Neutrophil (primary cell): ENCODE results near the gene TFR2.

Experiments
- H3K27ac ChIP-seq: fragments of 200-600 bp; sonication (generic); 2 replicates; pipeline ENCODE4 v1.5.1; 2016; ENCODE audit warnings: mild to moderate bottlenecking, moderate library complexity
- H3K27me3 ChIP-seq: fragments of 200-600 bp; sonication (generic); 2 replicates; pipeline ENCODE4 v1.6.0; 2016; ENCODE audit warnings: mild to moderate bottlenecking
- H3K36me3 ChIP-seq: fragments of 200-600 bp; sonication (generic); 2 replicates; pipeline ENCODE4 v1.5.1; 2017
- H3K4me1 ChIP-seq, 2 experiments: fragments of 200-600 bp in 1 of 2; sonication (generic) in 1 of 2; 1 replicate in 1 of 2; 2 replicates in 1 of 2; pipeline versions ENCODE4 v1.5.1 to v1.6.1; 2013 to 2016; ENCODE audit warnings: low read depth in 1 of 2, low read length in 1 of 2, mild to moderate bottlenecking in 1 of 2, moderate library complexity in 1 of 2; ENCODE audit not compliant: control insufficient read depth in 1 of 2, insufficient read depth in 1 of 2
- H3K4me3 ChIP-seq, 2 experiments: fragments of 200-600 bp in 1 of 2; sonication (generic) in 1 of 2; 1 replicate in 1 of 2; 2 replicates in 1 of 2; pipeline ENCODE4 v1.5.1; 2013 to 2016; ENCODE audit warnings: low read depth in 1 of 2, low read length in 1 of 2, mild to moderate bottlenecking in 1 of 2, moderate library complexity in 1 of 2
- H3K9me3 ChIP-seq: fragments of 200-600 bp; sonication (generic); 2 replicates; pipeline ENCODE4 v1.5.1; 2016
- TF ChIP-seq, protein P1 (sequence below): fragments of 200-600 bp; sonication (generic); IDR thresholded peaks from 2 replicates; pipeline ENCODE4 v1.5.1; 2016; ENCODE audit warnings: antibody characterized with exemption

The TFR2 gene

DNA sequence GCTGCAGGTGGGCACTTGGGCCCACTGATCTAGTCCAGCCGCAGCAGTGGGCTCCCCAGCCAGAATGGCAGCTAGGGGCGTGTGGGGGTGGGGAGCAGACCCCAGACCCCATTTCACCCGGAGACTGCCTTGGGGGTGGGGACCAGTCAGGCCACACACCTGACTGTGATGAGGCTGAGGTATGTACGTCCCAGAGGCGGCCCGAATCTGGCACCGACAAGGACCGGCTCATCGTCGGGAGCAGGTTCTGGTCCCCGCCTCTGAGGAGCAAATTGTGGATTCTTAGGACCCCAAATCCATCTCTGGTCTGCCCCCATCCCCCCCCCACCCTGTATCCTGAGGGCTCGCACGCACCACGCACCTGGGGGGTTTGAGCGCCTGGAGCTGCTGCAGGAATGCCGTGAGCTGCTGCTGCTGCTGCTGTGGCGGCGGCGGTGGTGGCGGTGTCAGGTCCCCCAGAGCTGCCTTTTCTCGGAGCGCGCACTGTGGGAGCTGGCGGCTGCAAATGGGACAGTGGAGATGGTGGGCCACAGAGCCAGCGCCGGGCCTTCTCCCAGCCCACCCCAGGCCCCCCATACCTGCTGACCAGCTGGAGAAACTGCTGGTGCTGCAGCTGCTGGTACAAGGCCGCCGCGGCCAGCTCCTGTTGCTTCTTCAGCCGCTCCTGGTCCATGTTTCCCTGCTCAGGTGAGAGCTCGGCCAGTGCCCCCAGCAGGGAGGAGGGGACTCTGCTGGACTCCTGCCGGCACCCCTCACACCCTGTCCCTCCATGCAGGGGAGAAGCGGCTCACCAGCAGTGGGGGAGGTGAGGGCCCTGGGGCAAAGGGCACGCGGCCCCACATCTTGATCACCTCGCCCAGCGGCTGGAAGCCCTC, 42.5 kb upstream of the TFR2 start:
- H3K27me3 ChIP-seq, result no peaks in the 10 kb centered on the region
- H3K27ac ChIP-seq, result peak overlapping the region; percentile 100
- H3K4me3 ChIP-seq, result no peak overlapping the region
- peaks cover 97% of the 10 kb centered on the region for H3K36me3 ChIP-seq
- H3K4me1 ChIP-seq, result peaks cover 16 to 18% of the 10 kb centered on the region in 2 experiments
- TF ChIP-seq, protein P1, sequence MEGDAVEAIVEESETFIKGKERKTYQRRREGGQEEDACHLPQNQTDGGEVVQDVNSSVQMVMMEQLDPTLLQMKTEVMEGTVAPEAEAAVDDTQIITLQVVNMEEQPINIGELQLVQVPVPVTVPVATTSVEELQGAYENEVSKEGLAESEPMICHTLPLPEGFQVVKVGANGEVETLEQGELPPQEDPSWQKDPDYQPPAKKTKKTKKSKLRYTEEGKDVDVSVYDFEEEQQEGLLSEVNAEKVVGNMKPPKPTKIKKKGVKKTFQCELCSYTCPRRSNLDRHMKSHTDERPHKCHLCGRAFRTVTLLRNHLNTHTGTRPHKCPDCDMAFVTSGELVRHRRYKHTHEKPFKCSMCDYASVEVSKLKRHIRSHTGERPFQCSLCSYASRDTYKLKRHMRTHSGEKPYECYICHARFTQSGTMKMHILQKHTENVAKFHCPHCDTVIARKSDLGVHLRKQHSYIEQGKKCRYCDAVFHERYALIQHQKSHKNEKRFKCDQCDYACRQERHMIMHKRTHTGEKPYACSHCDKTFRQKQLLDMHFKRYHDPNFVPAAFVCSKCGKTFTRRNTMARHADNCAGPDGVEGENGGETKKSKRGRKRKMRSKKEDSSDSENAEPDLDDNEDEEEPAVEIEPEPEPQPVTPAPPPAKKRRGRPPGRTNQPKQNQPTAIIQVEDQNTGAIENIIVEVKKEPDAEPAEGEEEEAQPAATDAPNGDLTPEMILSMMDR, result no peak
- H3K9me3 ChIP-seq, result no peaks in the 10 kb centered on the region

DNA sequence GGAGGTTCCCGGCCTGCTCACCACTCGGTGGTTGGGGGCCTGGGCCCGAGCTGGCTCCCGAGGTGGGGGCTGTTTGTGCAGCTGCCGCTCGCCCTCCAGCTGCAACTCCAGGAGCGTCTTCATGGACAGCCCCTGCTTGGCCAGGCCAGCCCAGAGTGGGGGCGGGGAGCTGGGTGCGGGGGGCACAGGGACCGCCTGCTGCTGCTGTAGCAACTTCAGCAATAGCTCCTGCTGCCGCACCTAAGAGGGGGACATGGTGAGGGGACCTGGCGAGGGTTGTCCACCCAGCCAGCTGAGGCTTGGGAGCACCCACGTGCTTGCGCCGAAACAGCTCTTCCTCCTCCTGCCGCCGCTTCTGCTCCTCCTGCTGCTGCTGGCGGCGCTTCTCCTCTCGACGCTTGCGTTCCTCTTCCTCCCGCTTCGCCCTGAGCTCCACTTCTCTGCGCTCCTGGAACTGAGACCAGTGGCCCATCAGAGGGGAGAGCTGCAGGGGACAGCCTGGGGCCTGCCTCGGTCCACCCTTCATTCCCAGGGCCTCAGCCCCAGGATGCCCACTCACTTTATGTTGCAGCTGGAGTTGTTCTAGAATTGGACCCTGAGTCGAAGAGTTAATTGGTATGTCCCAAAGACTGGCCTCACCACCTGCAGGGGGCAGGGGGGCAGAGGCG, 41.8 kb upstream of the TFR2 start:
- no peaks in the 10 kb centered on the region for H3K27me3 ChIP-seq
- H3K36me3 ChIP-seq, result peaks cover 98% of the 10 kb centered on the region
- peaks cover 6% of the 10 kb centered on the region for H3K9me3 ChIP-seq
- H3K4me3 ChIP-seq, result no peak overlapping the region
- peak overlapping the region; percentile 100 for H3K27ac ChIP-seq
- H3K4me1 ChIP-seq, result peaks cover 24 to 26% of the 10 kb centered on the region in 2 experiments
- TF ChIP-seq, protein P1, result no peak

DNA sequence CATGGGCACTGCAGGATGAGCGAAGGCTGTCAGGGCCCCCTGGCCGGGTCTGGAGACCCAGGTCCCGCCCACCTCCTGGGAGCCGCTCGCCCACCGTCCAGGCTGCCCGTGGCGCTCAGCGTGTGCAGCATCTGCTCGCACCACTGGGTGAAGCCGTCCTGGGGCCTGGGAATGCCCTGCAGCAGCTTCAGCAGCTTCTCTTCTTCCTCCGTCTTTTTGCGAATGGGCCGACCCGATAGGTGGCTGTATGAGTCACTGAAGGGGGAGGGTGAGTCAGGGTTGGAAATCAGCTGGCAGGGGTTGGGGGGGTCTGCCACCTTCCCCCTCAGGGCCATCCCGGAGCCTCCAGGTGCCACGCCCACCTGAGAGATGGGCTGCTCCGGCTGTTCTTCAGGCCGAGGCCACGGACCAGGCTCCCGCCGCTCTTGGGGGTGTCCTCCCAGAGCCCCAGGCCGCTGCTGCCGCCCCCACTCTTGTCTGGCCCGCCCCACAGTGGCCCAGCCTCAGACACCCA, 40.9 kb upstream of the TFR2 start:
- Histone ChIP-seq H3K27me3 (no peaks in the 10 kb centered on the region), H3K27ac (peak overlapping the region; percentile 100), H3K36me3 (peaks cover 98% of the 10 kb centered on the region), H3K4me3 (no peak overlapping the region), H3K9me3 (peaks cover 6% of the 10 kb centered on the region), H3K4me1 (peaks cover 32 to 34% of the 10 kb centered on the region in 2 experiments)
- TF ChIP-seq, protein P1, result no peak

DNA sequence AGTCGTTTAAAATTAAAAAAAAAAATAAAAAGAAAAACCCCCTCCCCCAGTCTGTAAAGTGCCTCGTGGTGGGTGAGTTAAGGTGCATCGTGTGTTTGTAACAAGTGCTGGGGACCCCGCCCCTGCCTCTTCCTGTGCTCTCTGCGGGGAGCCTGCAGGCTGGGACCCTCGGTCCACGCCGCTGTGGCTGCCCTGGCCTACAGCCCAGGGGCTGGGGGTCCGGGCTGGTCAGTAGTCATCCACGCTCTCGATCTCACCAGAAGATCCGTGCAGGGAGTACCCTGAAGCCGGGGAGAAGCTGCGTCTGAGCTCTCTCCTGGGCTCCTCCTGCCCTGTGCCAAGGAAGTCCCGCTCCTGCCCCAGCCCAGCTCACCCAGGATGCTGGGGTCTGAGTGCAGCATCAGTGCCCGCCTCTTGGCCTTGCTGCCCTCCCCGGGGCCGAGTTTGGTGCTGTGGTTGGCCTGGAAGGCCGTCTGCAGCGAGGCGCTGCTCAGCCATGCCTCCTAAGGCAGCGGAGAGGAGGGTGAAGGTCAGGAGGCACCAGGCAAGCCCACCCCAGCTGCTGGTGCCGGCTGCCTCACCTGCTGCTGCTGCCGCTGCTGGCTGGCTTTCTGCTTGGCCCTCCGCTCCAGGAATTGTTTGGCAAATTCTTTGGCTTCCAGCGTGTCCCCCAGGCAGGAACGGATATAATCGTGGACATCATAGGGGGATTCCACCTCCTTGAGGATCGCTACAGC, 40.3 kb upstream of the TFR2 start:
- H3K27ac ChIP-seq, result peak overlapping the region; percentile 100
- no peaks in the 10 kb centered on the region for H3K27me3 ChIP-seq
- peaks cover 6% of the 10 kb centered on the region for H3K9me3 ChIP-seq
- peaks cover 38 to 41% of the 10 kb centered on the region in 2 experiments for H3K4me1 ChIP-seq
- no peak overlapping the region for H3K4me3 ChIP-seq
- TF ChIP-seq, protein P1, result no peak
- H3K36me3 ChIP-seq, result peaks cover 98% of the 10 kb centered on the region

DNA sequence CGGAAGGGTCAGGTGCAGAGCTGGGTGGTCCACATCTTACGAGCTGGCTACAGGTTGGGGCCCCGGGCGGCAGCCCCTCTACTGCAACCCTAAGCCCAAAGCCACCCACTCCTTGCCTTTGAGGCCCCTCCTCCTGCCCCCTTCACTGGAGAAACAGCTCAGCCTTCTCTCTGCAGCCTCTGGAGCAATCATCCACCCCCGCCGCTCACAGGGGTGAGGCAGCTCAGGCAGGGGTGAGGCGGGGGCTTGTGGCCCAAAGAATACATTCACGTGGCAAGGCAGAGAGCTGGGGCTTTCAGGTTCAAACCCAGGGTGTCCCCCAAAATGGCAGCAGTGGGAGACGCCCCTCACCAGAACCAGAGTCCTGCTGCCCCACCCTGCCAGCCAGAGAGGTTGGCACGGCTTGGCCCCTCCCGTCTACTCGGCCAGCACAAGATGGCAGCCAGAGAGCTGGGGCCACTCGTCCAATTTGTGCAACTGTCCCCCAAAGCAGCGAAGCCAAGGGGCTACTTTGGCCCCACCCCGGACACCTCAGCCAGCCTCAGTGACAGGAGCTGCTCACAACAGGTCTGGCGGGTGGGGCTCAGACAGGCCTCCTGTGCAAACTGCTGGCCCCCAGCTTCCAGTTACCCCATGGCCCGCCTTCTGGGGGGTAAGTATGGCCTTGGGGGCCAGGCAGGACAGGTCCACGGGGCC, 39.4 kb upstream of the TFR2 start:
- TF ChIP-seq, protein P1, result no peak
- H3K9me3 ChIP-seq, result peaks cover 6% of the 10 kb centered on the region
- H3K36me3 ChIP-seq, result peaks cover 98% of the 10 kb centered on the region
- H3K27me3 ChIP-seq, result no peaks in the 10 kb centered on the region
- peaks cover 43 to 50% of the 10 kb centered on the region in 2 experiments for H3K4me1 ChIP-seq
- H3K27ac ChIP-seq, result peak overlapping the region; percentile 100
- H3K4me3 ChIP-seq, result no peak overlapping the region
